Measurements from ENCODE around the gene U2SURP. TPM values are rescaled to one million over a fixed set of nuclear protein-coding genes. Genes with fewer than 3 reads are reported as not detected.

The U2SURP gene
- total and polyA plus RNA-seq, 10 of the 15 experiments (the other 5 are each of a cell fraction or from before 2014, with no cell fraction given), result 76.3 to 277 (median 150) TPM

GRCh38 chr3:143002727-143003126 lies 1.4 kb downstream of the U2SURP start (continued):
- no peak for TF ChIP-seq RBBP5 (conservative IDR thresholded peaks at IDR 0.05)

GRCh38 chr3:143004823-143005222 lies 3.5 kb downstream of the U2SURP start:
- no peak for ATAC-seq
- peak overlapping the region; percentile 1; the same call in 1 of the 2 replicates for H3K4me2 ChIP-seq (ENCODE audit: control insufficient read depth, insufficient read depth)
- H3K27me3 ChIP-seq (replicated peaks in 1 of 2; ENCODE audit: control insufficient read depth in 2 of 2, insufficient read depth in 2 of 2, low read length in 1 of 2), result no peaks in the 10 kb centered on the region
- H3K36me3 ChIP-seq (ENCODE audit: control insufficient read depth in 2 of 2, insufficient read depth in 2 of 2, low read length in 1 of 2), result no peaks in the 10 kb centered on the region
- no peak for FAIRE-seq
- no peak overlapping the region for H3K9ac ChIP-seq (ENCODE audit: control insufficient read depth, insufficient read depth, low read length)
- H3K4me1 ChIP-seq (ENCODE audit: control insufficient read depth, insufficient read depth, low read length), result peaks cover 6% of the 10 kb centered on the region
- H3K27ac ChIP-seq (ENCODE audit: control insufficient read depth, insufficient read depth), result no peak overlapping the region
- ChIA-PET CTCF (interaction anchor here (0.7 to 3.0 kb wide), 7 partner anchors 10 to 176 kb away, joined by 3 to 17 read pairs (median 4); no protein-coding TSS in a partner anchor), RAD21 (ENCODE audit: unreplicated experiment) (no interaction called here), POLR2A (interaction anchor here (0.6 kb wide), 1 partner anchor 497 kb away, joined by 3 read pairs; no protein-coding TSS in a partner anchor), SMC1A (ENCODE audit: uncharacterized antibody, unreplicated experiment) (interaction anchor here (0.6 to 1.1 kb wide), 4 partner anchors 11 to 640 kb away, joined by 3 to 4 read pairs (median 3); no protein-coding TSS in a partner anchor)
- in situ Hi-C loops (cut with MboI) (no loop called here), intact Hi-C loops (cut with micrococcal nuclease; ENCODE audit: unreplicated experiment) (loop anchor here (5.0 kb wide), 2 partner anchors 428 to 558 kb away; partner anchors contain the start of genes ATR and XRN1)
- DNase-seq (ENCODE audit: low read depth, low spot score), result no peak
- TSS peak; percentile 3 for BruUV-seq (replicated peaks)
- WGBS (ENCODE audit: insufficient coverage, insufficient replicate concordance, low lambda C conversion rate, missing lambda C conversion rate), result no CpG with 5 or more reads among the region's 2 CpGs
- H2AFZ ChIP-seq (ENCODE audit: control insufficient read depth, low read depth, low read length), result no peak overlapping the region
- H3K9me3 ChIP-seq (replicated peaks; ENCODE audit: control insufficient read depth, insufficient read depth, low read length), result no peaks in the 10 kb centered on the region
- peaks cover 88% of the 10 kb centered on the region for H3K79me2 ChIP-seq (ENCODE audit: control insufficient read depth, insufficient read depth, low read length)
- peak overlapping the region; percentile 55; the same call in 1 of the 2 replicates for H3K4me3 ChIP-seq
- H4K20me1 ChIP-seq (ENCODE audit: control insufficient read depth, insufficient read depth), result no peaks in the 10 kb centered on the region
- TF ChIP-seq KLF5 (IDR thresholded peaks at IDR 0.05; ENCODE audit: partially characterized antibody) (no peak), HSF1 (IDR thresholded peaks at IDR 0.05; ENCODE audit: low read depth, low read length) (no peak), POLR2AphosphoS2 (IDR thresholded peaks at IDR 0.05; ENCODE audit: low read depth, low read length) (no peak), ZBTB40 (IDR thresholded peaks at IDR 0.05; ENCODE audit: borderline replicate concordance) (no peak), USF2 (IDR thresholded peaks at IDR 0.05; ENCODE audit: borderline replicate concordance, low read depth, low read length) (no peak), RCOR1 (conservative IDR thresholded peaks at IDR 0.05; ENCODE audit: low read depth, low read length) (no peak), CTCF (IDR thresholded peaks at IDR 0.05 in 2 of 3, conservative IDR thresholded peaks at IDR 0.05 in 1 of 3; ENCODE audit: control insufficient read depth in 2 of 3, extremely low read depth in 1 of 3, insufficient read depth in 1 of 3, low read depth in 3 of 3, low read length in 3 of 3) (no peak), ZBED1 (IDR thresholded peaks at IDR 0.05; ENCODE audit: borderline replicate concordance) (no peak), MTA2 (IDR thresholded peaks at IDR 0.05; ENCODE audit: low read depth) (no peak), MYC (IDR thresholded peaks at IDR 0.05; ENCODE audit: insufficient read depth, insufficient read length, insufficient replicate concordance, low read length, severe bottlenecking) (no peak)
